Endothelial cell of umbilical vein (primary cell): ENCODE measurements around the gene REPS1. TPM values are rescaled to one million over a fixed set of nuclear protein-coding genes. Genes with fewer than 3 reads are reported as not detected.

Experiments
- BruUV-seq: library from RNA; stranded (reverse); fragments of 400-500 nt; replicated peaks from 2 replicates; lab custom pipeline; 2021; lab: Mats Ljungman, UMichigan
- CTCF ChIA-PET: fragments of 300-600, 350-600 bp; sonication (Branson Sonifier 250); formaldehyde crosslinking; loops from one replicate; lab custom pipeline; 2021; ENCODE audit warnings: antibody characterized with exemption, inconsistent platforms; lab: Charles Lee
- POLR2A ChIA-PET: fragments of 300-600, 350-600 bp; sonication (Branson Sonifier 250); formaldehyde crosslinking; loops from one replicate; lab custom pipeline; 2021; ENCODE audit warnings: antibody characterized with exemption, inconsistent platforms; lab: Charles Lee
- DNase-seq: peaks from one replicate; pipeline ENCODE4 v3.0.0-alpha.2; 2011; ENCODE audit warnings: low read depth, low spot score
- FAIRE-seq: peaks from 2 replicates; lab custom pipeline; 2011; peaks lifted over from hg19 to GRCh38; lab: Jason Lieb, UNC
- H2AFZ ChIP-seq: 2 replicates; pipeline ENCODE4 v1.6.0; 2012; ENCODE audit warnings: low read depth, low read length, control low read depth, inconsistent platforms
- H3K27ac ChIP-seq: 2 replicates; pipeline ENCODE4 v1.5.1; 2011; ENCODE audit warnings: low read depth, mild to moderate bottlenecking, control low read depth, low read length, moderate library complexity; ENCODE audit not compliant: insufficient read depth
- H3K27me3 ChIP-seq, 2 experiments: 2 replicates each; pipeline versions ENCODE4 v1.6.0 to v1.6.1; 2011; ENCODE audit warnings: low read length in 2 of 2, mixed read lengths in 1 of 2; ENCODE audit not compliant: control insufficient read depth in 2 of 2, insufficient read depth in 2 of 2
- H3K36me3 ChIP-seq, 2 experiments: 2 replicates in 1 of 2; 3 replicates in 1 of 2; pipeline ENCODE4 v1.5.1; 2011; ENCODE audit warnings: low read length in 2 of 2, mild to moderate bottlenecking in 1 of 2, moderate library complexity in 1 of 2; ENCODE audit not compliant: control insufficient read depth in 2 of 2, insufficient read depth in 2 of 2; ENCODE audit errors: extremely low read depth in 1 of 2
- H3K4me1 ChIP-seq: 3 replicates; pipeline ENCODE4 v1.5.1; 2011; ENCODE audit warnings: mild to moderate bottlenecking, low read length; ENCODE audit not compliant: control insufficient read depth, insufficient read depth; ENCODE audit errors: extremely low read depth
- H3K4me2 ChIP-seq: 2 replicates; pipeline ENCODE4 v1.6.1; 2011; ENCODE audit warnings: low read length, control low read depth, mixed read lengths; ENCODE audit not compliant: insufficient read depth
- H3K4me3 ChIP-seq, 3 experiments: fragments of 200-600 bp in 1 of 3; sonication (generic), shearing (Covaris generic) in 1 of 3; replicated peaks in 1 of 3; 2 replicates each; pipeline ENCODE4 v1.5.1; 2011 to 2016; ENCODE audit warnings: control low read depth in 3 of 3, low read length in 3 of 3, mild to moderate bottlenecking in 2 of 3, inconsistent platforms in 1 of 3, low read depth in 1 of 3, moderate library complexity in 1 of 3; ENCODE audit not compliant: insufficient read depth in 1 of 3
- H3K79me2 ChIP-seq: 2 replicates; pipeline ENCODE4 v1.6.0; 2012; ENCODE audit warnings: low read length, inconsistent platforms; ENCODE audit not compliant: control insufficient read depth, insufficient read depth
- H3K9ac ChIP-seq: replicated peaks from 2 replicates; pipeline ENCODE3; 2011; ENCODE audit warnings: low read length, control low read depth; ENCODE audit not compliant: insufficient read depth; ENCODE audit errors: extremely low read depth
- H3K9me1 ChIP-seq: replicated peaks from 3 replicates; pipeline ENCODE4 v1.6.0; 2011; ENCODE audit warnings: mild to moderate bottlenecking, low read length; ENCODE audit not compliant: control insufficient read depth, insufficient read depth; ENCODE audit errors: extremely low read depth
- H3K9me3 ChIP-seq: replicated peaks from 2 replicates; pipeline ENCODE4 v1.5.1; 2012; ENCODE audit warnings: low read length, inconsistent platforms; ENCODE audit not compliant: control insufficient read depth, insufficient read depth
- H4K20me1 ChIP-seq: replicated peaks from 2 replicates; pipeline ENCODE3; 2011; ENCODE audit warnings: mild to moderate bottlenecking, low read length; ENCODE audit not compliant: control insufficient read depth, insufficient read depth; ENCODE audit errors: extremely low read depth
- CTCF ChIP-seq, 2 donors: IDR thresholded peaks; 1 replicate in 1 of 2; 2 replicates in 1 of 2; pipeline ENCODE4 v1.5.1; 2011; ENCODE audit warnings: low read length in 2 of 2, mild to moderate bottlenecking in 2 of 2, moderate library complexity in 2 of 2, control low read depth in 1 of 2, inconsistent platforms in 1 of 2, low read depth in 1 of 2; ENCODE audit not compliant: insufficient read depth in 1 of 2; ENCODE audit errors: extremely low read depth in 1 of 2
- EZH2 ChIP-seq: IDR thresholded peaks from 2 replicates; pipeline ENCODE4 v1.6.1; 2012; ENCODE audit warnings: borderline replicate concordance, low read depth, mild to moderate bottlenecking, moderate library complexity, low read length, inconsistent platforms; ENCODE audit not compliant: severe bottlenecking
- FOS ChIP-seq: IDR thresholded peaks from 2 replicates; pipeline ENCODE4 v1.6.1; 2011; ENCODE audit warnings: mild to moderate bottlenecking, low read length, moderate library complexity, borderline replicate concordance; ENCODE audit not compliant: insufficient read depth
- GATA2 ChIP-seq: IDR thresholded peaks from 2 replicates; pipeline ENCODE4 v1.7.0; 2011; ENCODE audit warnings: low read depth, mild to moderate bottlenecking, moderate library complexity, mixed read lengths, low read length; ENCODE audit not compliant: insufficient read length, insufficient read depth
- JUN ChIP-seq: IDR thresholded peaks from 2 replicates; pipeline ENCODE4 v1.6.1; 2011; ENCODE audit warnings: borderline replicate concordance, low read depth; ENCODE audit not compliant: insufficient read length, insufficient read depth
- MAX ChIP-seq: IDR thresholded peaks from 2 replicates; pipeline ENCODE4 v1.6.1; 2011; ENCODE audit not compliant: insufficient read depth, insufficient read length
- MYC ChIP-seq: IDR thresholded peaks from one replicate; pipeline ENCODE4 v1.6.1; 2011; ENCODE audit warnings: mild to moderate bottlenecking, low read depth, low read length
- POLR2A ChIP-seq: IDR thresholded peaks from 2 replicates; pipeline ENCODE4 v1.6.1; 2012; ENCODE audit warnings: low read depth, mild to moderate bottlenecking, control low read depth, low read length
- POLR2AphosphoS5 ChIP-seq: IDR thresholded peaks from 2 replicates; pipeline ENCODE4 v1.6.1; 2012; ENCODE audit warnings: low read depth, mild to moderate bottlenecking, control low read depth, low read length, moderate library complexity; ENCODE audit not compliant: insufficient read depth
- dilution Hi-C: fragments of 300-500 bp; cut with MboI; formaldehyde crosslinking; loops from one replicate; pipeline ENCODE4 v1.15.0; 2019; ENCODE audit warnings: low sequenced_read_pairs; ENCODE audit not compliant: extremely low pct_ligation_motif_present
- intact Hi-C: fragments of 100-400 bp; cut with micrococcal nuclease; formaldehyde crosslinking; loops from one replicate; pipeline ENCODE4 v1.10.0; 2022
- polyA plus RNA-seq, 4 experiments: library from polyadenylated mRNA; depleted of rRNA in 3 of 4; stranded (reverse) in 3 of 4; unstranded in 1 of 4; fragments of >200 nt; gene quantifications; 2 replicates each; pipeline versions ENCODE4 v1.2.1 to v1.2.3, GENCODE V29; 2011 to 2012; ENCODE audit warnings: missing spikeins in 1 of 4
- total RNA-seq: library from RNA; stranded (reverse); gene quantifications from 2 replicates; pipeline ENCODE4 v1.2.3, GENCODE V29; 2021

Gene REPS1
- total and polyA plus RNA-seq, 2 donors (not counting 3 experiments of a cell fraction or from before 2014, with no cell fraction given) = 20.6 to 35.0 TPM

- DNase-seq = no peak
- dilution Hi-C loops (no loop called here), intact Hi-C loops (no loop called here)
- no peaks in the 10 kb centered on the region for H4K20me1 ChIP-seq
- TF ChIP-seq JUN (no peak), POLR2AphosphoS5 (no peak), POLR2A (no peak), MYC (no peak), FOS (no peak), GATA2 (no peak), EZH2 (no peak)
- no peaks in the 10 kb centered on the region for H3K9me3 ChIP-seq
- H2AFZ ChIP-seq = no peak overlapping the region
- ChIA-PET POLR2A (no interaction called here), CTCF (interaction anchor here (2.1 kb wide), 1 partner anchor 11 kb away, joined by 4 read pairs; no protein-coding TSS in a partner anchor)
- BruUV-seq = no TSS peak
- no peak overlapping the region for H3K9ac ChIP-seq
- no peak overlapping the region for H3K27ac ChIP-seq
- no peak overlapping the region for H3K4me2 ChIP-seq
- no peaks in the 10 kb centered on the region for H3K79me2 ChIP-seq
- no peaks in the 10 kb centered on the region for H3K36me3 ChIP-seq
- no peaks in the 10 kb centered on the region for H3K9me1 ChIP-seq
- H3K4me3 ChIP-seq = no peak overlapping the region
- H3K27me3 ChIP-seq = no peaks in the 10 kb centered on the region
- H3K4me1 ChIP-seq = no peaks in the 10 kb centered on the region
- FAIRE-seq = no peak
Observed at GRCh38 chr6:139020689-139021088, 32.6 kb upstream of the REPS1 start.

- no peaks in the 10 kb centered on the region for H3K4me1 ChIP-seq
- POLR2A ChIA-PET = no interaction called here
- no peak overlapping the region for H2AFZ ChIP-seq
- no peaks in the 10 kb centered on the region for H3K79me2 ChIP-seq
- H3K27me3 ChIP-seq = peaks cover 0 to 2% of the 10 kb centered on the region in 2 experiments
- FAIRE-seq (no peak), DNase-seq (no peak)
- H3K9ac ChIP-seq = no peak overlapping the region
- TF ChIP-seq POLR2A = no peak
- no peak for TF ChIP-seq EZH2
- TF ChIP-seq FOS = no peak
- TF ChIP-seq MAX = no peak
- no peak for TF ChIP-seq GATA2
- TF ChIP-seq POLR2AphosphoS5 = no peak
- no peak for TF ChIP-seq CTCF (IDR thresholded peaks at IDR 0.05; ENCODE audit: extremely low read depth in 1 of 2, insufficient read depth in 1 of 2, low read depth in 1 of 2, low read length in 2 of 2)
- TF ChIP-seq JUN = no peak
- TF ChIP-seq MYC = no peak
- H3K27ac ChIP-seq = no peak overlapping the region
- intact Hi-C loops = no loop called here
- no peaks in the 10 kb centered on the region for H4K20me1 ChIP-seq
- H3K4me3 ChIP-seq = no peak overlapping the region
- H3K9me3 ChIP-seq = no peaks in the 10 kb centered on the region
- dilution Hi-C loops = no loop called here
- H3K9me1 ChIP-seq = no peaks in the 10 kb centered on the region
- CTCF ChIA-PET = interaction anchor here (0.9 to 2.1 kb wide), 2 partner anchors 10 kb away, joined by 3 to 4 read pairs; no protein-coding TSS in a partner anchor
- no peak overlapping the region for H3K4me2 ChIP-seq
- H3K36me3 ChIP-seq = no peaks in the 10 kb centered on the region
- no TSS peak for BruUV-seq
Observed at GRCh38 chr6:139019722-139020121, 31.7 kb upstream of the REPS1 start.
